ENCODE data around the gene SCAMP5. TPM values are rescaled to one million over a fixed set of nuclear protein-coding genes. Genes with fewer than 3 reads are reported as not detected.

The SCAMP5 gene
- total and polyA plus RNA-seq, 2 of the 13 experiments (the other 11 are each of a cell fraction or from before 2014, with no cell fraction given) = 34.3 to 49.0 TPM

- TF ChIP-seq DDIT3 (CRISPR knock-in tag; IDR thresholded peaks at IDR 0.05) = no peak
- peak; percentile 65 for TF ChIP-seq ZHX2 (IDR thresholded peaks at IDR 0.05; ENCODE audit: low read depth)
- no peak for TF ChIP-seq ZHX2 (CRISPR knock-in tag; IDR thresholded peaks at IDR 0.05; ENCODE audit: borderline replicate concordance)
- peak; percentile 73 for TF ChIP-seq NR2C2 (CRISPR knock-in tag; IDR thresholded peaks at IDR 0.05; ENCODE audit: borderline replicate concordance)
- peak; percentile 49 for TF ChIP-seq UBTF (CRISPR knock-in tag; IDR thresholded peaks at IDR 0.05)
- peak; percentile 41; the same call in 1 of the 2 replicates for TF ChIP-seq CREBL2 (CRISPR knock-in tag; IDR thresholded peaks at IDR 0.05; ENCODE audit: borderline replicate concordance)
- 0 out of 2 replicates have a peak, but pooled peaks have one; percentile 53 for TF ChIP-seq TP53 (CRISPR knock-in tag; conservative IDR thresholded peaks at IDR 0.05)
- peak; percentile 89 for TF ChIP-seq SPEN (CRISPR knock-in tag; IDR thresholded peaks at IDR 0.05; ENCODE audit: low read depth)
- TF ChIP-seq STAG1 (CRISPR knock-in tag; IDR thresholded peaks at IDR 0.05) = no peak
- TF ChIP-seq MAX (IDR thresholded peaks at IDR 0.05) = peak; percentile 71
- TF ChIP-seq NFE2L2 (IDR thresholded peaks at IDR 0.05; ENCODE audit: low read length) = no peak
- TF ChIP-seq E2F5 (CRISPR knock-in tag; conservative IDR thresholded peaks at IDR 0.05) = peak; percentile 76; the same call in 1 of the 2 replicates
- TF ChIP-seq DRAP1 (CRISPR knock-in tag; IDR thresholded peaks at IDR 0.05) = peak; percentile 52; the same call in 1 of the 2 replicates
- TF ChIP-seq HNF1B (CRISPR knock-in tag; IDR thresholded peaks at IDR 0.05) = peak; percentile 84; the same call in 1 of the 2 replicates
Observed at GRCh38 chr15:75023181-75023871, 28.0 kb downstream of the SCAMP5 start, which contains the start of gene PPCDC (continued).

Measured in HepG2 (cell line).